ENCODE data around the gene PRUNE1.
A peak's percentile ranks its signal among the peaks of the same experiment; 100 is the strongest.

PRUNE1 gene

DNA sequence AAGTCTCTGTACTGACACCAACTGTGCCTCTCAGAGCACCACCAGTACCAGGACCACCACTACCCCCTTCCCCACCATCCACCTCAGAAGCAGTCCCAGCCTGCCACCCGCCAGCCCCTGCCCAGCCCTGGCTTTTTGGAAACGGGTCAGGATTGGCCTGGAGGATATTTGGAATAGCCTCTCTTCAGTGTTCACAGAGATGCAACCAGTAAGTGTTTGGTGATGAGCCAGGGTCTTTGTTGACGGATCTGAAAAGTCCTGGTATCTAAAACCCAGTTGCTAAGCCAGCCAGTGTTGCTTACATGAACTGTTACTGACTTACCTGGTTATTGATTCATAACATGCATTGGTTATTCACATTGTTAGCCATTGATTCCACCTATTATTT is 40.4 kb downstream of the PRUNE1 start:
- no peaks in the 10 kb centered on the region for H3K27me3 ChIP-seq (ENCODE audit: low read length)
- no peaks in the 10 kb centered on the region for H3K79me2 ChIP-seq (ENCODE audit: insufficient read depth, low read length)
- no peaks in the 10 kb centered on the region for H4K20me1 ChIP-seq (ENCODE audit: low read depth, low read length)
- H3K36me3 ChIP-seq (ENCODE audit: low read length): peaks cover 4% of the 10 kb centered on the region; the same call in 1 of the 2 replicates
- no peaks in the 10 kb centered on the region for H3K9me2 ChIP-seq (replicated peaks; ENCODE audit: insufficient read depth, low read length)
- no peaks in the 10 kb centered on the region for H3K9me3 ChIP-seq (ENCODE audit: insufficient read depth, low read length)
- peak overlapping the region; percentile 47 for H3K4me3 ChIP-seq (ENCODE audit: insufficient read depth, low read length, poor library complexity, severe bottlenecking)
- peak; percentile 7 for TF ChIP-seq CTCF (IDR thresholded peaks at IDR 0.05; ENCODE audit: insufficient read depth, low read length, poor library complexity, severe bottlenecking)
- TF ChIP-seq EZH2phosphoT487 (conservative IDR thresholded peaks at IDR 0.05; ENCODE audit: low read length): no peak
- H3K9ac ChIP-seq (ENCODE audit: low read length): 0 out of 2 replicates have a peak overlapping the region, but pooled peaks have one; percentile 57
- H3K4me2 ChIP-seq (ENCODE audit: low read depth, low read length, poor library complexity, severe bottlenecking): peak overlapping the region; percentile 60
- H3F3A ChIP-seq (ENCODE audit: insufficient read depth): peaks cover 16% of the 10 kb centered on the region
- H3K27ac ChIP-seq (ENCODE audit: low read depth, low read length): no peak overlapping the region
- H2AFZ ChIP-seq (ENCODE audit: low read depth, low read length, severe bottlenecking): no peak overlapping the region

GRCh38 chr1:151049458-151049857 is 41.2 kb downstream of the PRUNE1 start:
- no peak overlapping the region for H2AFZ ChIP-seq (ENCODE audit: low read depth, low read length, severe bottlenecking)
- H3K4me2 ChIP-seq (ENCODE audit: low read depth, low read length, poor library complexity, severe bottlenecking): no peak overlapping the region
- no peaks in the 10 kb centered on the region for H4K20me1 ChIP-seq (ENCODE audit: low read depth, low read length)
- H3K9me3 ChIP-seq (ENCODE audit: insufficient read depth, low read length): no peaks in the 10 kb centered on the region
- TF ChIP-seq EZH2phosphoT487 (conservative IDR thresholded peaks at IDR 0.05; ENCODE audit: low read length) (no peak), CTCF (IDR thresholded peaks at IDR 0.05; ENCODE audit: insufficient read depth, low read length, poor library complexity, severe bottlenecking) (no peak)
- no peak overlapping the region for H3K9ac ChIP-seq (ENCODE audit: low read length)
- peaks cover 5% of the 10 kb centered on the region; the same call in 1 of the 2 replicates for H3K36me3 ChIP-seq (ENCODE audit: low read length)
- no peak overlapping the region for H3K27ac ChIP-seq (ENCODE audit: low read depth, low read length)
- no peaks in the 10 kb centered on the region for H3K79me2 ChIP-seq (ENCODE audit: insufficient read depth, low read length)
- no peaks in the 10 kb centered on the region for H3K9me2 ChIP-seq (replicated peaks; ENCODE audit: insufficient read depth, low read length)
- no peak overlapping the region for H3K4me3 ChIP-seq (ENCODE audit: insufficient read depth, low read length, poor library complexity, severe bottlenecking)
- H3F3A ChIP-seq (ENCODE audit: insufficient read depth): peaks cover 16% of the 10 kb centered on the region
- H3K27me3 ChIP-seq (ENCODE audit: low read length): no peaks in the 10 kb centered on the region

DNA sequence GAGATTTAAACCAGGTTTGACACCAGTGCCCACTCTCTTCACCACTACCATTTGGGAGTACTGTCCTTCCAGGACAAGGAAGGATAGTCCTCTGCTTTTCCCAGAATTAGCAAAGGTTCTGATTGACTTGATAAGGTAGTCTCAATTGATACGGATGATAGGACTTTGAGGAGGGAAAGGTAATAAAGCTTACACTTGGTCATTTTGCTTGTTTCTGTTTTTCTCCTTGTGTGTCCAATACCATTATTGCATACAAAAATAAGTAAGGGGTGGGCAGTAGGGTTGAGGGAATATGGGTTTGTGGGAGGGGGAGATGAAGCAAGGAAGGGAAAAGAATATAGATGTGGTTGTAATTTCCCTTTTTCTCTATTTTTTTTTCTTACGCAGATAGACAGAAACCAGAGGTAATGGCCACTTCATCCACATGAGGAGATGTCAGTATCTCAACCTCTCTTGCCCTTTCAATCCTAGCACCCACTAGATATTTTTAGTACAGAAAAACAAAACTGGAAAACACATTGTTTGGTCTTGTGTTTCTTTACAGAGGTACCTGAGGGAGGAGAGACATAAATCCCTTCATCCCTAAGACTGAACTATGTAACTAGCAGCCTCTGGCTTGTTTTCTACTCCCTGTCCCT is 41.9 kb downstream of the PRUNE1 start:
- Histone ChIP-seq H3K4me2 (ENCODE audit: low read depth, low read length, poor library complexity, severe bottlenecking) (no peak overlapping the region), H3K9me3 (ENCODE audit: insufficient read depth, low read length) (no peaks in the 10 kb centered on the region), H3K36me3 (ENCODE audit: low read length) (peaks cover 10% of the 10 kb centered on the region; the same call in 1 of the 2 replicates), H3K79me2 (ENCODE audit: insufficient read depth, low read length) (no peaks in the 10 kb centered on the region), H3K27me3 (ENCODE audit: low read length) (no peaks in the 10 kb centered on the region), H3K9ac (ENCODE audit: low read length) (no peak overlapping the region), H4K20me1 (ENCODE audit: low read depth, low read length) (no peaks in the 10 kb centered on the region; the same call in 1 of the 2 replicates), H3K27ac (ENCODE audit: low read depth, low read length) (no peak overlapping the region), H3K9me2 (replicated peaks; ENCODE audit: insufficient read depth, low read length) (no peaks in the 10 kb centered on the region), H3F3A (ENCODE audit: insufficient read depth) (peaks cover 16% of the 10 kb centered on the region), H3K4me3 (ENCODE audit: insufficient read depth, low read length, poor library complexity, severe bottlenecking) (no peak overlapping the region), H2AFZ (ENCODE audit: low read depth, low read length, severe bottlenecking) (no peak overlapping the region)
- TF ChIP-seq EZH2phosphoT487 (conservative IDR thresholded peaks at IDR 0.05; ENCODE audit: low read length) (no peak), CTCF (IDR thresholded peaks at IDR 0.05; ENCODE audit: insufficient read depth, low read length, poor library complexity, severe bottlenecking) (no peak)

Data from SU-DHL-6 (cell line).